Chondrocyte (in vitro differentiated cells): ENCODE results near the gene ARNT2. TPM values are rescaled to one million over a fixed set of nuclear protein-coding genes. Genes with fewer than 3 reads are reported as not detected.

Experiments
- DNase-seq: peaks from one replicate; pipeline ENCODE4 v3.0.0; 2021; ENCODE audit warnings: mixed read lengths, low spot score
- H3K27ac Mint-ChIP-seq: one replicate; pipeline ENCODE4 v1.8.0; 2021; ENCODE audit warnings: mild to moderate bottlenecking, moderate library complexity, mixed read lengths; ENCODE audit not compliant: unreplicated experiment
- H3K27me3 Mint-ChIP-seq: 2 replicates; pipeline ENCODE4 v1.8.0; 2021; ENCODE audit warnings: low read depth, mixed read lengths
- H3K36me3 Mint-ChIP-seq: 2 replicates; pipeline ENCODE4 v1.8.0; 2021; ENCODE audit warnings: low read depth, mixed read lengths
- H3K4me1 Mint-ChIP-seq: 2 replicates; pipeline ENCODE4 v1.8.0; 2021; ENCODE audit warnings: low read depth, mild to moderate bottlenecking, mixed read lengths
- H3K4me3 Mint-ChIP-seq: one replicate; pipeline ENCODE4 v1.8.0; 2021; ENCODE audit warnings: mild to moderate bottlenecking, moderate library complexity, mixed read lengths; ENCODE audit not compliant: unreplicated experiment
- H3K9me3 Mint-ChIP-seq: 2 replicates; pipeline ENCODE4 v1.8.0; 2021; ENCODE audit warnings: low read depth, mixed read lengths
- CTCF ChIP-seq: fragments of 200-600 bp; sonication (generic); IDR thresholded peaks from 2 replicates; pipeline ENCODE4 v1.5.0; 2021; ENCODE audit warnings: antibody characterized with exemption, mild to moderate bottlenecking, moderate library complexity
- total RNA-seq: library from RNA; stranded (reverse); gene quantifications from 3 replicates; pipeline ENCODE4 v1.2.1, GENCODE V29; 2021

The ARNT2 gene
- total RNA-seq, 1 donor from 2014 or later = 20.2 TPM

GRCh38 chr15:80445300-80446041, 41.3 kb downstream of the ARNT2 start:
- Mint-ChIP-seq H3K27ac (no peak overlapping the region), H3K4me1 (peaks cover 32% of the 10 kb centered on the region), H3K27me3 (no peaks in the 10 kb centered on the region), H3K9me3 (no peaks in the 10 kb centered on the region), H3K36me3 (no peaks in the 10 kb centered on the region), H3K4me3 (no peak overlapping the region)
- TF ChIP-seq CTCF = no peak
- no peak for DNase-seq

GRCh38 chr15:80447077-80447476, 42.9 kb downstream of the ARNT2 start:
- Mint-ChIP-seq H3K27ac (no peak overlapping the region), H3K27me3 (no peaks in the 10 kb centered on the region), H3K4me3 (no peak overlapping the region), H3K4me1 (peaks cover 31% of the 10 kb centered on the region), H3K36me3 (no peaks in the 10 kb centered on the region), H3K9me3 (no peaks in the 10 kb centered on the region)
- DNase-seq = no peak
- no peak for TF ChIP-seq CTCF

GRCh38 chr15:80449825-80450224, 45.6 kb downstream of the ARNT2 start:
- Mint-ChIP-seq H3K36me3 (no peaks in the 10 kb centered on the region), H3K4me3 (no peak overlapping the region), H3K27ac (peak overlapping the region; percentile 57), H3K27me3 (no peaks in the 10 kb centered on the region), H3K9me3 (no peaks in the 10 kb centered on the region), H3K4me1 (peaks cover 37% of the 10 kb centered on the region)
- no peak for TF ChIP-seq CTCF
- no peak for DNase-seq

GRCh38 chr15:80450811-80451321, 46.7 kb downstream of the ARNT2 start:
- peaks cover 48% of the 10 kb centered on the region for H3K4me1 Mint-ChIP-seq
- peak; percentile 20 for TF ChIP-seq CTCF
- DNase-seq = no peak
- no peaks in the 10 kb centered on the region for H3K9me3 Mint-ChIP-seq
- H3K4me3 Mint-ChIP-seq = no peak overlapping the region
- H3K27ac Mint-ChIP-seq = no peak overlapping the region
- no peaks in the 10 kb centered on the region for H3K27me3 Mint-ChIP-seq
- H3K36me3 Mint-ChIP-seq = no peaks in the 10 kb centered on the region

GRCh38 chr15:80452166-80452565, 48.0 kb downstream of the ARNT2 start:
- Mint-ChIP-seq H3K27ac (no peak overlapping the region), H3K4me1 (peaks cover 61% of the 10 kb centered on the region), H3K4me3 (no peak overlapping the region), H3K36me3 (no peaks in the 10 kb centered on the region), H3K9me3 (no peaks in the 10 kb centered on the region), H3K27me3 (no peaks in the 10 kb centered on the region)
- DNase-seq = no peak
- TF ChIP-seq CTCF = no peak
